Muscle of leg (tissue), 11 donors: ENCODE measurements around the gene SLC10A3. TPM values are rescaled to one million over a fixed set of nuclear protein-coding genes. Genes with fewer than 3 reads are reported as not detected.

Experiments
- DNase-seq: peaks from one replicate; pipeline ENCODE4 v3.0.0; 2013
- H3K27ac ChIP-seq: one replicate; pipeline ENCODE4 v1.5.1; 2013; ENCODE audit warnings: mild to moderate bottlenecking, low read length, control low read depth
- H3K27me3 ChIP-seq: one replicate; pipeline ENCODE4 v1.6.1; 2013; ENCODE audit warnings: low read length; ENCODE audit not compliant: control insufficient read depth, insufficient read depth
- H3K36me3 ChIP-seq: one replicate; pipeline ENCODE4 v1.6.1; 2013; ENCODE audit warnings: low read length; ENCODE audit not compliant: control insufficient read depth, insufficient read depth
- H3K4me1 ChIP-seq: one replicate; pipeline ENCODE4 v1.6.1; 2013; ENCODE audit warnings: low read length; ENCODE audit not compliant: control insufficient read depth, insufficient read depth
- H3K4me3 ChIP-seq: one replicate; pipeline ENCODE4 v1.5.1; 2013; ENCODE audit warnings: low read length, control low read depth
- H3K9me3 ChIP-seq: replicated peaks from 2 replicates; pipeline ENCODE4 v1.6.1; 2013; ENCODE audit warnings: low read depth, low read length; ENCODE audit not compliant: control insufficient read depth
- WGBS: methylation state at CpG from one replicate; pipeline ENCODE4 v1.1.5; 2013; ENCODE audit warnings: missing lambda C conversion rate; ENCODE audit not compliant: insufficient coverage; 5-methylcytosine and 5-hydroxymethylcytosine counted together
- polyA plus RNA-seq, 8 donors: library from polyadenylated mRNA; unstranded; fragments of 120-200 nt; gene quantifications; one replicate each; pipeline versions ENCODE4 v1.2.1 to v1.2.3, GENCODE V29; 2013; ENCODE audit warnings: inconsistent platforms in 1 of 8, low replicate concordance in 1 of 8; ENCODE audit not compliant: insufficient read length in 8 of 8, insufficient read depth in 1 of 8
- total RNA-seq: library from RNA; stranded (reverse); fragments of 120-200 nt; gene quantifications from one replicate; pipeline ENCODE4 v1.2.4, GENCODE V29; 2013

Gene SLC10A3
- total and polyA plus RNA-seq, 9 donors: 7.8 to 17.9 (median 13.0) TPM

GRCh38 chrX:154457491-154458115, 32.8 kb downstream of the SLC10A3 start:
- Histone ChIP-seq H3K4me3 (peak overlapping the region; percentile 43), H3K27me3 (no peaks in the 10 kb centered on the region), H3K9me3 (peaks cover under 1% of the 10 kb centered on the region), H3K4me1 (peaks cover 9% of the 10 kb centered on the region), H3K36me3 (peaks cover 21% of the 10 kb centered on the region), H3K27ac (no peak overlapping the region)
- WGBS: 37% methylated on average over 59 of the region's 65 CpGs
- peak; percentile 39 for DNase-seq

GRCh38 chrX:154452823-154453222, 37.6 kb downstream of the SLC10A3 start:
- WGBS: 92% methylated on average over 4 of the region's 9 CpGs
- H3K27ac ChIP-seq: no peak overlapping the region
- H3K4me3 ChIP-seq: no peak overlapping the region
- no peaks in the 10 kb centered on the region for H3K9me3 ChIP-seq
- H3K27me3 ChIP-seq: no peaks in the 10 kb centered on the region
- H3K36me3 ChIP-seq: peaks cover 29% of the 10 kb centered on the region
- H3K4me1 ChIP-seq: no peaks in the 10 kb centered on the region
- DNase-seq: no peak

GRCh38 chrX:154450312-154450711, 40.1 kb downstream of the SLC10A3 start:
- WGBS: 91% methylated on average over 16 of the region's 17 CpGs
- DNase-seq: no peak
- no peak overlapping the region for H3K4me3 ChIP-seq

GRCh38 chrX:154449618-154450017, 40.8 kb downstream of the SLC10A3 start:
- Histone ChIP-seq H3K27me3 (no peaks in the 10 kb centered on the region), H3K4me1 (peaks cover 11% of the 10 kb centered on the region), H3K36me3 (peaks cover 48% of the 10 kb centered on the region), H3K9me3 (no peaks in the 10 kb centered on the region), H3K4me3 (no peak overlapping the region), H3K27ac (no peak overlapping the region)
- 86% methylated on average over 14 of the region's 18 CpGs for whole genome bisulfite sequencing
- no peak for DNase-seq

More at GRCh38 chrX:154450312-154450711, 40.1 kb downstream of the SLC10A3 start:
- Histone ChIP-seq H3K9me3 (no peaks in the 10 kb centered on the region), H3K4me1 (peaks cover 5% of the 10 kb centered on the region), H3K36me3 (peaks cover 48% of the 10 kb centered on the region), H3K27ac (no peak overlapping the region), H3K27me3 (no peaks in the 10 kb centered on the region)

- H3K4me1 ChIP-seq: peaks cover 15% of the 10 kb centered on the region
- no peaks in the 10 kb centered on the region for H3K27me3 ChIP-seq
- WGBS: 83% methylated on average over 14 of the region's 14 CpGs
- no peak overlapping the region for H3K27ac ChIP-seq
- no peak overlapping the region for H3K4me3 ChIP-seq
- DNase-seq: no peak
- H3K36me3 ChIP-seq: peaks cover 48% of the 10 kb centered on the region
- H3K9me3 ChIP-seq: no peaks in the 10 kb centered on the region
Observed at GRCh38 chrX:154448484-154448883, 41.9 kb downstream of the SLC10A3 start.

GRCh38 chrX:154446430-154446829, 44.0 kb downstream of the SLC10A3 start:
- H3K4me1 ChIP-seq: peaks cover 17% of the 10 kb centered on the region
- no peak overlapping the region for H3K4me3 ChIP-seq
- no peak overlapping the region for H3K27ac ChIP-seq
- peaks cover 3% of the 10 kb centered on the region for H3K9me3 ChIP-seq
- H3K36me3 ChIP-seq: peaks cover 61% of the 10 kb centered on the region
- WGBS: 82% methylated on average over 12 of the region's 12 CpGs
- no peak for DNase-seq
- H3K27me3 ChIP-seq: no peaks in the 10 kb centered on the region

GRCh38 chrX:154445776-154446175, 44.7 kb downstream of the SLC10A3 start:
- H3K27ac ChIP-seq: no peak overlapping the region
- peaks cover 3% of the 10 kb centered on the region for H3K9me3 ChIP-seq
- peaks cover 17% of the 10 kb centered on the region for H3K4me1 ChIP-seq
- no peaks in the 10 kb centered on the region for H3K27me3 ChIP-seq
- WGBS: 88% methylated on average over 16 of the region's 16 CpGs
- no peak overlapping the region for H3K4me3 ChIP-seq
- no peak for DNase-seq
- H3K36me3 ChIP-seq: peaks cover 65% of the 10 kb centered on the region

GRCh38 chrX:154444755-154445246, 45.6 kb downstream of the SLC10A3 start:
- Histone ChIP-seq H3K9me3 (peaks cover 3% of the 10 kb centered on the region), H3K4me1 (peaks cover 17% of the 10 kb centered on the region), H3K36me3 (peaks cover 65% of the 10 kb centered on the region), H3K4me3 (peak overlapping the region; percentile 53), H3K27ac (peak overlapping the region; percentile 35), H3K27me3 (no peaks in the 10 kb centered on the region)
- no peak for DNase-seq
- WGBS: 56% methylated on average over 8 of the region's 13 CpGs

GRCh38 chrX:154443992-154444754, 46.3 kb downstream of the SLC10A3 start, which contains the start of gene FAM50A:
Gene FAM50A, plus strand, starts transcription at chrX:154444141. Its CDS starts 95 bp downstream, at chrX:154444236.
- no peaks in the 10 kb centered on the region for H3K27me3 ChIP-seq
- H3K4me3 ChIP-seq: peak within 1 kb of the TSS; percentile 53
- 21% methylated on average over 93 of the region's 94 CpGs for WGBS
- peaks cover 17% of the 10 kb centered on the region for H3K4me1 ChIP-seq
- peaks cover 3% of the 10 kb centered on the region for H3K9me3 ChIP-seq
- DNase-seq: peak; percentile 86
- H3K27ac ChIP-seq: peak within 1 kb of the TSS; percentile 85
- peaks cover 65% of the 10 kb centered on the region for H3K36me3 ChIP-seq

GRCh38 chrX:154443479-154443910, 46.9 kb downstream of the SLC10A3 start:
- Histone ChIP-seq H3K9me3 (peaks cover 4% of the 10 kb centered on the region), H3K4me1 (peaks cover 18% of the 10 kb centered on the region), H3K27ac (peak overlapping the region; percentile 85), H3K36me3 (peaks cover 65% of the 10 kb centered on the region), H3K4me3 (peak overlapping the region; percentile 42), H3K27me3 (no peaks in the 10 kb centered on the region)
- no peak for DNase-seq
- WGBS: 44% methylated on average over 10 of the region's 10 CpGs
